ENCODE measurements around the gene SCAI.
A peak's percentile ranks its signal among the peaks of the same experiment; 100 is the strongest.
"Not testable (repeated sequence)": the region's sequence is repeated elsewhere in the genome, so short reads cannot be mapped to it uniquely, and the experiment has no call there.

SCAI gene

GRCh38 chr9:125012013-125012412, 131.3 kb downstream of the SCAI start:
- DNase-seq = not testable (repeated sequence)

- no peak for DNase-seq
Measured at GRCh38 chr9:125008599-125008998, 134.7 kb downstream of the SCAI start.

GRCh38 chr9:125003332-125003731, 140.0 kb downstream of the SCAI start:
- DNase-seq = no peak

- DNase-seq = no peak
Measured at GRCh38 chr9:124983698-124984097, 159.6 kb downstream of the SCAI start.

GRCh38 chr9:124980431-124980830, 162.9 kb downstream of the SCAI start:
- no peak for DNase-seq

GRCh38 chr9:124975131-124975530, 168.2 kb downstream of the SCAI start:
- DNase-seq = no peak

- no peak for DNase-seq
Measured at GRCh38 chr9:124973807-124974206, 169.5 kb downstream of the SCAI start.

- no peak for DNase-seq
Measured at GRCh38 chr9:124972241-124972770, 171.0 kb downstream of the SCAI start.

GRCh38 chr9:124969401-124969800, 173.9 kb downstream of the SCAI start:
- no peak for DNase-seq

GRCh38 chr9:124968238-124968637, 175.1 kb downstream of the SCAI start:
- no peak for DNase-seq

GRCh38 chr9:124965775-124966568, 177.4 kb downstream of the SCAI start:
- not testable (repeated sequence) for DNase-seq

- no peak for DNase-seq
Measured at GRCh38 chr9:124964604-124965003, 178.7 kb downstream of the SCAI start.

GRCh38 chr9:124964056-124964455, 179.3 kb downstream of the SCAI start:
- DNase-seq = no peak

- no peak for DNase-seq
Measured at GRCh38 chr9:124960409-124960752, 182.9 kb downstream of the SCAI start.

GRCh38 chr9:124959671-124960408, 183.5 kb downstream of the SCAI start:
- DNase-seq = not testable (repeated sequence)

GRCh38 chr9:124954255-124954654, 189.1 kb downstream of the SCAI start:
- DNase-seq = no peak

GRCh38 chr9:124950050-124950718, 193.1 kb downstream of the SCAI start:
- no peak for DNase-seq

- no peak for DNase-seq
Measured at GRCh38 chr9:124949387-124949786, 193.9 kb downstream of the SCAI start.

GRCh38 chr9:124947727-124948391, 195.5 kb downstream of the SCAI start:
- DNase-seq = no peak

- DNase-seq = no peak
Measured at GRCh38 chr9:124946167-124946566, 197.2 kb downstream of the SCAI start.

- DNase-seq = peak; percentile 32 to 55
Measured at GRCh38 chr9:124941679-124942561, 201.4 kb downstream of the SCAI start.

Data from stimulated activated CD4-positive, alpha-beta T cell treated with anti-CD3 and anti-CD28 coated beads, Interleukin-2, amount 100 ng/mL, for 48 hours (primary cell).